Measurements from ENCODE around the gene TMEM108. TPM values are rescaled to one million over a fixed set of nuclear protein-coding genes. Genes with fewer than 3 reads are reported as not detected.

Gene TMEM108
- total and polyA plus RNA-seq, 11 donors: 0.14 to 2.8 (median 0.57) TPM

DNA sequence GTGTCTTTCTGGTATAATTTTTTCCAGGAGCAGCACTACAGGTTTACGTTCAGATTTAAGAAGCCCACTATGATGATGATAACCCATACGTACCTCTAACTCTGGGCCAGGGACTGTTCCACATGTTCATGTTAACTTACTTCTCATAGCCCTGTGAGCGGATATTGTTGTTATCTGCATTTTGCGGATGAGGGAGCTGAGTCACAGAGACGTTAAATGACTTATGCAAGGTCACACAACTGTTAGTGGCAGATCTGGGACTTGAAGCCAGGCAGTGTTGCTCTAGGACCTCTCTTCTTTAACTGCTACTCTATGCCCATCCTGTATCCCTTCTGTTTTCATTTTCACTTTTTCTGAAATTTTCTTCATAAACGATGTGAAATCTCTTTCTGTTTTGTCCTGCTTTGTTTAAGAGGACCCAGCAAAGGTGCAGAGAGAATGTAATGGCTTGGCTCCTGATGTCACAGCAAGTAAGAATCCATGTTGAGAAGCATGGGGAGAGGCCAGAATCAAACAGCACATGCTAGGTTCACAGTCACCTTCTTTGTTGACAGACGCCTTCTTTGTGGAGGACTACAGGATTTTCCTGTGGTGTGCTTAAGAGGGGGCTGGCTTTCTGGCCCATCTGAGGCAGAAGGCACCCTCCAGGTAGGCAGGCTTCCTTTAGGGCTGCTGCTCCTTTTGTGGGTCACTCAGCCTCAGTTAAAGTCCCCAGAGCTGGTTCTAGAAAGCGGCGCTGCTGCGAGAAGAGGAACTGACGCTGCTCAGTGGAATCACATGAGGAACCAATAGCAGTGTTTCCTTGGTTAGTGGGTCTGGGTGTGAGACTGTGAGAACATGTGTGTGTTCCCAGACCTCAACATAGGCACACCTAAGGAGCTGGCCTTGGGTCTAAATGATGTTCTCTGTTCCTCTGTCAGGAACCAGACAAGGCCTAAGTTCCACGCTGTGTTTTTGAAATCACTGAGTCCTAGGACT, 121.6 kb downstream of the TMEM108 start:
- no peaks in the 10 kb centered on the region for H3K27me3 ChIP-seq
- DNase-seq: no peak
- H3K27ac ChIP-seq: no peak overlapping the region
- ATAC-seq: no peak
- H3K9me3 ChIP-seq: peaks cover 0 to 5% (median 0%) of the 10 kb centered on the region in 12 donors
- intact Hi-C loops (cut with DNase I): no loop called here
- H3K36me3 ChIP-seq: no peaks in the 10 kb centered on the region
- 86 to 92% (median 88%) methylated on average over 12 of the region's 12 CpGs for WGBS, 4 donors
- H3K4me3 ChIP-seq: no peak overlapping the region
- no peak for TF ChIP-seq POLR2A (IDR thresholded peaks at IDR 0.05)
- TF ChIP-seq, protein P1, sequence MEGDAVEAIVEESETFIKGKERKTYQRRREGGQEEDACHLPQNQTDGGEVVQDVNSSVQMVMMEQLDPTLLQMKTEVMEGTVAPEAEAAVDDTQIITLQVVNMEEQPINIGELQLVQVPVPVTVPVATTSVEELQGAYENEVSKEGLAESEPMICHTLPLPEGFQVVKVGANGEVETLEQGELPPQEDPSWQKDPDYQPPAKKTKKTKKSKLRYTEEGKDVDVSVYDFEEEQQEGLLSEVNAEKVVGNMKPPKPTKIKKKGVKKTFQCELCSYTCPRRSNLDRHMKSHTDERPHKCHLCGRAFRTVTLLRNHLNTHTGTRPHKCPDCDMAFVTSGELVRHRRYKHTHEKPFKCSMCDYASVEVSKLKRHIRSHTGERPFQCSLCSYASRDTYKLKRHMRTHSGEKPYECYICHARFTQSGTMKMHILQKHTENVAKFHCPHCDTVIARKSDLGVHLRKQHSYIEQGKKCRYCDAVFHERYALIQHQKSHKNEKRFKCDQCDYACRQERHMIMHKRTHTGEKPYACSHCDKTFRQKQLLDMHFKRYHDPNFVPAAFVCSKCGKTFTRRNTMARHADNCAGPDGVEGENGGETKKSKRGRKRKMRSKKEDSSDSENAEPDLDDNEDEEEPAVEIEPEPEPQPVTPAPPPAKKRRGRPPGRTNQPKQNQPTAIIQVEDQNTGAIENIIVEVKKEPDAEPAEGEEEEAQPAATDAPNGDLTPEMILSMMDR (IDR thresholded peaks at IDR 0.05): no peak
- no peaks in the 10 kb centered on the region for H3K4me1 ChIP-seq

DNA sequence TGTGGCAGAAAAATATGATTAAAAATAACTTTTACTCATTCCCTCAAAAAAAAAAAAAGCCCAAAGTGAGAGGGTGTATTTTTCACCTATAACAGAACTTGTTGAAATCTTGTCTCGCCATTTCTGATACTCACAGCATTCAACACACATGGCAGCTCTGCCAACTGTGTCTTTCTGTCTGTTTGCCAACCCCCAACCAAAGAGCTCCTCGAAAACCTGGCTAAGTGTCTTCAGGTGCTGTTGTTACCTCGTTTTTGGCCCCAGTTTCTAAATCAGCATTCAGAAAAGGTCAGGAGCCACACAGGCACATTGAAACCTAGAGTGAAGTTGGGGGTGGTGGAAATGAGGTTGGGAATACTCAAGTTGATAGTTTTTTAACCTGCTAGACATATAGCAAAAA, 123.5 kb downstream of the TMEM108 start:
- H3K9me3 ChIP-seq: no peaks in the 10 kb centered on the region
- TF ChIP-seq POLR2A (IDR thresholded peaks at IDR 0.05): no peak
- TF ChIP-seq, protein P1 (IDR thresholded peaks at IDR 0.05): no peak
- DNase-seq: no peak
- H3K4me1 ChIP-seq: no peaks in the 10 kb centered on the region
- no peak overlapping the region for H3K27ac ChIP-seq
- intact Hi-C loops (cut with DNase I): no loop called here
- no peak for ATAC-seq
- no peaks in the 10 kb centered on the region for H3K36me3 ChIP-seq
- WGBS, 4 donors: 67 to 72% (median 69%) methylated on average over 3 of the region's 3 CpGs
- no peak overlapping the region for H3K4me3 ChIP-seq
- H3K27me3 ChIP-seq: no peaks in the 10 kb centered on the region

DNA sequence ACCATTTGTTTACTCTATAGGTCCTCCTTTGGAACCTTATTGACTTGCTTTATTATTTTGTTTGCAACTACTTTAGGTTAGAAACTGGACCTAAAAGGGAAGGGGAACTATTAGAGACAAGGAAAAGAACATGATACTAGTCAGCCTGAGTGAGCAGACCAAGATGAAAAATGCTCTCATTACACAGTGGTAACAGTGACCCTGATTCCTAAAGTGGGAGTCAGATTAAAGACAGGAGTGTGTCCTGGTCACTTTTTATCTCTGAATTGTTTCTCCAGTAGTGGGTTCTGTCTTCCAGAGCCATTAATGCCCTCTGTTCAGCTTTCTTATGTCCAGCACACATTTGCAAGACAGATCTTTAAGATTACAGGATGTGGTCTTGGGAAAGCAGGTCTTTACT, 124.1 kb downstream of the TMEM108 start:
- H3K4me1 ChIP-seq: no peaks in the 10 kb centered on the region
- H3K9me3 ChIP-seq: no peaks in the 10 kb centered on the region
- H3K36me3 ChIP-seq: no peaks in the 10 kb centered on the region
- no peaks in the 10 kb centered on the region for H3K27me3 ChIP-seq
- TF ChIP-seq, protein P1 (IDR thresholded peaks at IDR 0.05): no peak
- TF ChIP-seq POLR2A (IDR thresholded peaks at IDR 0.05): no peak
- DNase-seq (no peak), ATAC-seq (no peak)
- H3K4me3 ChIP-seq: no peak overlapping the region
- no peak overlapping the region for H3K27ac ChIP-seq
- intact Hi-C loops (cut with DNase I): no loop called here

DNA sequence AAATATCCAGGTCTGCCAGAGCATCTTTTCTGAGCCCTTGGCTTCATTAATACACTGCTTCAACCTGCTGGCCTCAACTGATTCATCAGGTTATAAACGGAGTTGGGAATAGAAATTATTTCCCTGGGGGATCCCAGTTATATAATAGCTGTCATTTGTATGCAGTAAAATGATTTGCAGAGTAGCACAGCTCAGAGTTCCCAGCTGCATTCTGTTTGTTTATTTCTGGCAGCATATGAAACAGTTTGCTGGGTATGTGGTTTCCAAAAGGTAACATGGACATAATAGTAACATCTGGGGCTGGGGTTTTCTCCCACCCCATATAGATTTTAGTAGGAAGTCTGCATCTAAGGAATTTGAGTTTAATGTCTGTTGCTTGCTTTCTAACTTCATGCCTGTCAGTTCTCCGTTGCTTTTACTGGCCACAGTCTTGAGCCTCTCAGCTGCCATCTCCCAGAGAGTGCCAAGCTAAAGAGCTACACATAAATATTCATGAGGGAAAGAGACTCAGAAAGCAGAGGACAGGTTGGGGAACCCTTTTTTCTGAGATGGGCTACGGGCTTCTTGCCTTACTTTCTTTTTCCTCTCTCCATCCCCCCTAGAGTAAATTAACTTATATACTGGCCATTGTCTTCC, 124.6 kb downstream of the TMEM108 start:
- TF ChIP-seq, protein P1 (IDR thresholded peaks at IDR 0.05): no peak
- TF ChIP-seq POLR2A (IDR thresholded peaks at IDR 0.05): no peak
- no peak overlapping the region for H3K4me3 ChIP-seq
- H3K4me1 ChIP-seq: no peaks in the 10 kb centered on the region
- DNase-seq (no peak), ATAC-seq (no peak)
- no peaks in the 10 kb centered on the region for H3K36me3 ChIP-seq
- no peaks in the 10 kb centered on the region for H3K27me3 ChIP-seq
- no peaks in the 10 kb centered on the region for H3K9me3 ChIP-seq
- no peak overlapping the region for H3K27ac ChIP-seq
- 48 to 67% (median 62%) methylated on average over 3 of the region's 3 CpGs for WGBS, 4 donors
- intact Hi-C loops (cut with DNase I): no loop called here

Data from heart left ventricle (tissue), 16 donors.